OCI-LY7 (cell line): ENCODE data around the gene TRAF1. TPM values are rescaled to one million over a fixed set of nuclear protein-coding genes. Genes with fewer than 3 reads are reported as not detected.

ENCODE experiments used
- BruUV-seq: library from RNA; stranded (reverse); fragments of 400-500 nt; replicated peaks from 2 replicates; lab custom pipeline; 2021; lab: Mats Ljungman, UMichigan
- CTCF ChIA-PET: fragments of 300-600 bp; sonication (Branson Sonifier 250); formaldehyde crosslinking; loops from one replicate; lab custom pipeline; 2022; ENCODE audit warnings: antibody characterized with exemption; ENCODE audit not compliant: unreplicated experiment; lab: Charles Lee
- POLR2A ChIA-PET: fragments of 300-600 bp; sonication (Branson Sonifier 250); formaldehyde crosslinking; loops from one replicate; lab custom pipeline; 2022; ENCODE audit warnings: antibody characterized with exemption; lab: Charles Lee
- DNase-seq: peaks from one replicate; pipeline ENCODE4 v3.0.0-alpha.2; 2015; ENCODE audit warnings: low spot score
- H2AFZ ChIP-seq: fragments of 200-600 bp; sonication (generic), shearing (Covaris generic); 2 replicates; pipeline ENCODE4 v1.6.1; 2014; ENCODE audit warnings: mild to moderate bottlenecking, antibody characterized with exemption, low read length, moderate library complexity
- H3K27ac ChIP-seq: fragments of 200-600 bp; sonication (generic); 2 replicates; pipeline ENCODE4 v1.5.1; 2014; ENCODE audit warnings: mixed run types, low read depth, mild to moderate bottlenecking, moderate library complexity, low read length, inconsistent platforms; ENCODE audit not compliant: poor library complexity, severe bottlenecking
- H3K36me3 ChIP-seq: fragments of 200-600 bp; sonication (generic); 2 replicates; pipeline ENCODE4 v1.6.1; 2014; ENCODE audit warnings: mild to moderate bottlenecking, antibody characterized with exemption, low read length, moderate library complexity, mixed read lengths; ENCODE audit not compliant: insufficient read depth
- H3K4me1 ChIP-seq: fragments of 200-600 bp; sonication (generic); 2 replicates; pipeline ENCODE4 v1.5.1; 2014; ENCODE audit warnings: mild to moderate bottlenecking, low read length; ENCODE audit not compliant: insufficient read depth, poor library complexity, severe bottlenecking
- H3K4me2 ChIP-seq: fragments of 200-600 bp; sonication (generic); 2 replicates; pipeline ENCODE4 v1.6.1; 2014; ENCODE audit warnings: mild to moderate bottlenecking, low read length
- H3K4me3 ChIP-seq: fragments of 200-600 bp; sonication (generic); 2 replicates; pipeline ENCODE4 v1.5.1; 2014; ENCODE audit warnings: mild to moderate bottlenecking, low read depth, low read length; ENCODE audit not compliant: poor library complexity, severe bottlenecking
- H3K79me2 ChIP-seq: fragments of 200-600 bp; sonication (generic); 2 replicates; pipeline ENCODE4 v1.6.1; 2016; ENCODE audit warnings: low read depth, mild to moderate bottlenecking, low read length, moderate library complexity, mixed read lengths; ENCODE audit not compliant: insufficient read depth
- H3K9me2 ChIP-seq: fragments of 200-600 bp; sonication (generic); 2 replicates; pipeline ENCODE4 v1.6.1; 2016; ENCODE audit warnings: mild to moderate bottlenecking, low read length, mixed read lengths; ENCODE audit not compliant: insufficient read depth
- H3K9me3 ChIP-seq: fragments of 200-600 bp; sonication (generic); 2 replicates; pipeline ENCODE4 v1.6.1; 2014; ENCODE audit warnings: mild to moderate bottlenecking, mixed run types, low read length, mixed read lengths
- H4K20me1 ChIP-seq: fragments of 200-600 bp; sonication (generic); 2 replicates; pipeline ENCODE4 v1.6.1; 2014; ENCODE audit warnings: mild to moderate bottlenecking, antibody characterized with exemption, low read length, moderate library complexity, mixed read lengths; ENCODE audit not compliant: insufficient read depth
- CTCF ChIP-seq: fragments of 200-600 bp; sonication (generic); conservative IDR thresholded peaks from 2 replicates; pipeline ENCODE4 v1.5.1; 2014; ENCODE audit warnings: mild to moderate bottlenecking, antibody characterized with exemption, low read length, moderate library complexity, mixed read lengths
- EZH2phosphoT487 ChIP-seq: fragments of 200-600 bp; sonication (generic); IDR thresholded peaks from 2 replicates; pipeline ENCODE4 v1.6.1; 2018; ENCODE audit warnings: low read depth, borderline replicate concordance, mild to moderate bottlenecking, mixed run types, antibody characterized with exemption, low read length, moderate library complexity, mixed read lengths
- intact Hi-C: fragments of 100-400 bp; cut with micrococcal nuclease; formaldehyde crosslinking; loops from one replicate; pipeline ENCODE4 v1.10.0; 2022; ENCODE audit not compliant: unreplicated experiment
- total RNA-seq, 2 experiments: library from RNA; depleted of rRNA in 1 of 2; stranded (reverse); fragments of >200 nt in 1 of 2; shearing (Covaris generic) in 1 of 2; gene quantifications; 2 replicates each; pipeline ENCODE4 v1.2.3, GENCODE V29; 2014 to 2022

Gene TRAF1
- total RNA-seq, 2 experiments from 2014 or later, result 24.2 to 50.5 TPM

GRCh38 chr9:120899490-120900068 lies 27.0 kb downstream of the TRAF1 start:
- Histone ChIP-seq H3K36me3 (peaks cover 3% of the 10 kb centered on the region; the same call in 1 of the 2 replicates), H3K4me1 (peaks cover 99% of the 10 kb centered on the region), H3K9me2 (no peaks in the 10 kb centered on the region), H4K20me1 (no peaks in the 10 kb centered on the region), H2AFZ (no peak overlapping the region), H3K4me2 (peak overlapping the region; percentile 25; the same call in 1 of the 2 replicates), H3K4me3 (no peak overlapping the region), H3K79me2 (no peaks in the 10 kb centered on the region; the same call in 1 of the 2 replicates), H3K27ac (peak overlapping the region; percentile 97), H3K9me3 (no peaks in the 10 kb centered on the region)
- no peak for DNase-seq
- POLR2A ChIA-PET, result interaction anchor here (0.5 to 7.0 kb wide), 7 partner anchors 16 to 1742 kb away, joined by 3 to 100 read pairs (median 6); no protein-coding TSS in a partner anchor
- CTCF ChIA-PET, result interaction anchor here (0.6 kb wide), 1 partner anchor 15 kb away, joined by 3 read pairs; no protein-coding TSS in a partner anchor
- TF ChIP-seq EZH2phosphoT487, result no peak
- TF ChIP-seq CTCF, result no peak
- intact Hi-C loops, result no loop called here
- BruUV-seq, result no TSS peak

- no TSS peak for BruUV-seq
- TF ChIP-seq EZH2phosphoT487 (no peak), CTCF (no peak)
- no peak for DNase-seq
- ChIA-PET POLR2A (interaction anchor here (16.9 kb wide), 1 partner anchor 31 kb away, joined by 372 read pairs; the partner anchor contains the start of gene TRAF1), CTCF (no interaction called here)
- Histone ChIP-seq H3K4me3 (no peak overlapping the region), H3K4me2 (0 out of 2 replicates have a peak overlapping the region, but pooled peaks have one; percentile 15), H3K9me2 (no peaks in the 10 kb centered on the region), H3K79me2 (no peaks in the 10 kb centered on the region; the same call in 1 of the 2 replicates), H3K36me3 (no peaks in the 10 kb centered on the region), H2AFZ (no peak overlapping the region), H4K20me1 (no peaks in the 10 kb centered on the region), H3K27ac (peak overlapping the region; percentile 85), H3K4me1 (peaks cover 98% of the 10 kb centered on the region), H3K9me3 (no peaks in the 10 kb centered on the region)
- intact Hi-C loops, result no loop called here
Measured at GRCh38 chr9:120898396-120898795, 28.2 kb downstream of the TRAF1 start.

GRCh38 chr9:120895951-120896350 lies 30.6 kb downstream of the TRAF1 start:
- Histone ChIP-seq H3K9me3 (no peaks in the 10 kb centered on the region), H3K79me2 (no peaks in the 10 kb centered on the region; the same call in 1 of the 2 replicates), H3K4me3 (no peak overlapping the region), H4K20me1 (no peaks in the 10 kb centered on the region), H3K4me1 (peaks cover 99% of the 10 kb centered on the region), H2AFZ (no peak overlapping the region), H3K9me2 (no peaks in the 10 kb centered on the region), H3K27ac (peak overlapping the region; percentile 85), H3K36me3 (no peaks in the 10 kb centered on the region), H3K4me2 (no peak overlapping the region)
- no peak for DNase-seq
- ChIA-PET CTCF (interaction anchor here (1.1 kb wide), 1 partner anchor 10 kb away, joined by 3 read pairs; no protein-coding TSS in a partner anchor), POLR2A (interaction anchor here (0.7 to 16.9 kb wide), 8 partner anchors 8 to 186 kb away, joined by 3 to 372 read pairs (median 6); partner anchors contain the start of genes PHF19 and TRAF1)
- intact Hi-C loops, result no loop called here
- BruUV-seq, result no TSS peak
- TF ChIP-seq CTCF (no peak), EZH2phosphoT487 (no peak)
